A549 (cell line): ENCODE measurements around the gene METTL1. TPM values are rescaled to one million over a fixed set of nuclear protein-coding genes. Genes with fewer than 3 reads are reported as not detected.

Experiments used
- ATAC-seq, 2 experiments: fragments of 200-7000 bp in 1 of 2; fragments of >200 bp in 1 of 2; cut with Nextera tagmentation in 1 of 2; cut with Tn5 transposase in 1 of 2; 3 replicates each; pipeline versions ENCODE4 v1.8.0 to v1.9.1; 2018 to 2020; ENCODE audit warnings: mild to moderate bottlenecking in 1 of 2, moderate library complexity in 1 of 2
- CTCF ChIA-PET: fragments of 300-600 bp; sonication (Branson Sonifier 250); formaldehyde crosslinking; extraction: SDS; loops from one replicate; lab custom pipeline; 2021; ENCODE audit warnings: antibody characterized with exemption, inconsistent platforms; lab: Yijun Ruan, JAX
- POLR2A ChIA-PET: fragments of 350-600 bp; formaldehyde crosslinking; extraction: SDS; loops from one replicate; lab custom pipeline; 2021; ENCODE audit warnings: antibody characterized with exemption, inconsistent platforms; lab: Yijun Ruan, JAX
- DNase-seq, 2 experiments: peaks; one replicate each; pipeline versions ENCODE4 v3.0.0 to v3.0.0-alpha.2; 2011 to 2016; ENCODE audit warnings: low read depth in 1 of 2, low spot score in 1 of 2
- FAIRE-seq: peaks from 2 replicates; lab custom pipeline; 2011; peaks lifted over from hg19 to GRCh38; lab: Jason Lieb, UNC
- H3K27ac ChIP-seq, 2 experiments: fragments of >200 bp; sonication (Bioruptor Twin); formaldehyde crosslinking; 3 replicates each; pipeline ENCODE4 v1.5.1; 2016 to 2017
- H3K4me1 ChIP-seq: fragments of >200 bp; sonication (Bioruptor Twin); formaldehyde crosslinking; 3 replicates; pipeline ENCODE4 v1.6.1; 2016
- H3K4me2 ChIP-seq: fragments of >200 bp; sonication (Bioruptor Twin); formaldehyde crosslinking; 3 replicates; pipeline ENCODE4 v1.6.1; 2016
- H3K4me3 ChIP-seq: fragments of >200 bp; sonication (Bioruptor Twin); formaldehyde crosslinking; 3 replicates; pipeline ENCODE4 v1.5.1; 2016
- H3K9me3 ChIP-seq: fragments of >200 bp; sonication (Bioruptor Twin); formaldehyde crosslinking; 3 replicates; pipeline ENCODE4 v1.6.1; 2016
- BHLHE40 ChIP-seq: IDR thresholded peaks from 2 replicates; pipeline ENCODE4 v1.6.1; 2012; ENCODE audit warnings: low read depth, low read length, inconsistent platforms
- CEBPB ChIP-seq, 2 experiments: fragments of >200 bp in 1 of 2; sonication (Bioruptor Twin) in 1 of 2; formaldehyde crosslinking in 1 of 2; IDR thresholded peaks; 2 replicates each; pipeline ENCODE4 v1.6.1; 2012 to 2016
- CHD2 ChIP-seq: fragments of 150-350 bp; IDR thresholded peaks from 2 replicates; pipeline ENCODE4 v1.6.1; 2014; ENCODE audit warnings: low read length; ENCODE audit not compliant: partially characterized antibody
- EHF ChIP-seq: fragments of 250-450 bp; sonication (Bioruptor Pico); IDR thresholded peaks from 2 replicates; pipeline ENCODE4 v1.5.0; 2020; ENCODE audit warnings: mild to moderate bottlenecking
- ELK1 ChIP-seq: fragments of 150-350 bp; IDR thresholded peaks from 2 replicates; pipeline ENCODE4 v1.6.1; 2014; ENCODE audit warnings: low read depth, mild to moderate bottlenecking, low read length
- ESRRA ChIP-seq: fragments of 150-350 bp; IDR thresholded peaks from 2 replicates; pipeline ENCODE4 v1.6.1; 2014; ENCODE audit warnings: mild to moderate bottlenecking, low read length, borderline replicate concordance
- FOSL2 ChIP-seq, 2 experiments: fragments of 450-650 bp in 1 of 2; fragments of >200 bp in 1 of 2; sonication (Bioruptor Twin) in 1 of 2; formaldehyde crosslinking; IDR thresholded peaks; 2 replicates each; pipeline versions ENCODE4 v1.5.0 to v1.6.1; 2016 to 2020; ENCODE audit warnings: mild to moderate bottlenecking in 1 of 2, moderate library complexity in 1 of 2
- FOXS1 ChIP-seq: fragments of 250-450 bp; sonication (Bioruptor Pico); IDR thresholded peaks from 2 replicates; pipeline ENCODE4 v1.5.0; 2020; ENCODE audit warnings: mild to moderate bottlenecking, moderate library complexity
- GATA3 ChIP-seq: IDR thresholded peaks from 2 replicates; pipeline ENCODE4 v1.6.1; 2012; ENCODE audit warnings: borderline replicate concordance
- HDAC2 ChIP-seq: fragments of 200-600 bp; sonication (generic); IDR thresholded peaks from 2 replicates; pipeline ENCODE4 v1.6.1; 2016
- HOXB5 ChIP-seq: fragments of 250-450 bp; sonication (Bioruptor Pico); IDR thresholded peaks from 2 replicates; pipeline ENCODE4 v1.5.0; 2020; ENCODE audit warnings: mild to moderate bottlenecking, moderate library complexity
- JUN ChIP-seq, 2 experiments: fragments of >200 bp; sonication (Bioruptor Twin); formaldehyde crosslinking; IDR thresholded peaks; 2 replicates in 1 of 2; 3 replicates in 1 of 2; pipeline ENCODE4 v1.6.1; 2016 to 2017
- KDM1A ChIP-seq: fragments of 200-600 bp; sonication (generic); IDR thresholded peaks from 2 replicates; pipeline ENCODE4 v1.6.1; 2016; ENCODE audit warnings: low read depth, mild to moderate bottlenecking
- KDM5A ChIP-seq: fragments of 200-600 bp; sonication (generic); IDR thresholded peaks from 2 replicates; pipeline ENCODE4 v1.6.1; 2016; ENCODE audit warnings: antibody characterized with exemption, mild to moderate bottlenecking
- MAX ChIP-seq: IDR thresholded peaks from 2 replicates; pipeline ENCODE4 v1.6.1; 2012
- MYC ChIP-seq: IDR thresholded peaks from 2 replicates; pipeline ENCODE4 v1.6.1; 2012; ENCODE audit warnings: mild to moderate bottlenecking, inconsistent platforms, low read length, improper control_type of control experiment, borderline replicate concordance
- PHF8 ChIP-seq: fragments of 200-600 bp; sonication (generic); IDR thresholded peaks from 2 replicates; pipeline ENCODE4 v1.6.1; 2016; ENCODE audit warnings: low read depth, mild to moderate bottlenecking, antibody characterized with exemption, moderate library complexity, borderline replicate concordance
- POLR2A ChIP-seq: IDR thresholded peaks from 2 replicates; pipeline ENCODE4 v1.6.1; 2012; ENCODE audit warnings: mild to moderate bottlenecking, low read length
- RAD21 ChIP-seq, 2 experiments: fragments of >200 bp in 1 of 2; sonication (Bioruptor Twin) in 1 of 2; formaldehyde crosslinking in 1 of 2; IDR thresholded peaks in 1 of 2; conservative IDR thresholded peaks in 1 of 2; 2 replicates in 1 of 2; 3 replicates in 1 of 2; pipeline ENCODE4 v1.6.1; 2012 to 2018; ENCODE audit warnings: inconsistent platforms in 1 of 2
- RCOR1 ChIP-seq: fragments of 150-350 bp; IDR thresholded peaks from 2 replicates; pipeline ENCODE4 v1.6.1; 2014; ENCODE audit warnings: antibody characterized with exemption, low read length, low read depth
- SMC3 ChIP-seq: fragments of >200 bp; sonication (Bioruptor Twin); formaldehyde crosslinking; IDR thresholded peaks from 3 replicates; pipeline ENCODE4 v1.6.1; 2018; ENCODE audit warnings: inconsistent platforms
- SREBF2 ChIP-seq: fragments of 450-650 bp; IDR thresholded peaks from 2 replicates; pipeline ENCODE4 v1.6.1; 2014; ENCODE audit warnings: mild to moderate bottlenecking, moderate library complexity
- TFCP2L1 ChIP-seq: fragments of 250-450 bp; sonication (Bioruptor Pico); IDR thresholded peaks from 2 replicates; pipeline ENCODE4 v1.5.0; 2021; ENCODE audit warnings: mild to moderate bottlenecking
- TP53 ChIP-seq: fragments of 250-450 bp; sonication (Bioruptor Pico); IDR thresholded peaks from 2 replicates; pipeline ENCODE4 v1.5.0; 2021; ENCODE audit warnings: mild to moderate bottlenecking, moderate library complexity
- USF2 ChIP-seq: fragments of 450-650 bp; IDR thresholded peaks from 2 replicates; pipeline ENCODE4 v1.6.1; 2014; ENCODE audit warnings: antibody characterized with exemption
- ZC3H11A ChIP-seq: fragments of 450-650 bp; IDR thresholded peaks from 2 replicates; pipeline ENCODE4 v1.6.1; 2014; ENCODE audit warnings: antibody characterized with exemption, mild to moderate bottlenecking
- ZFP36 ChIP-seq: fragments of 450-650 bp; IDR thresholded peaks from 2 replicates; pipeline ENCODE4 v1.6.1; 2014; ENCODE audit warnings: borderline replicate concordance; ENCODE audit not compliant: partially characterized antibody
- ZNF302 ChIP-seq: fragments of 250-450 bp; sonication (Bioruptor Pico); IDR thresholded peaks from 2 replicates; pipeline ENCODE4 v1.9.0; 2021; ENCODE audit warnings: inconsistent platforms, mild to moderate bottlenecking, moderate library complexity
- ZSCAN20 ChIP-seq: fragments of 250-450 bp; sonication (Bioruptor Pico); IDR thresholded peaks from 2 replicates; pipeline ENCODE4 v1.8.0; 2022; ENCODE audit warnings: mild to moderate bottlenecking, moderate library complexity
- WGBS: methylation state at CpG from one replicate; pipeline ENCODE4 v1.1.6; 2017; ENCODE audit errors: missing lambda C conversion rate; 5-methylcytosine and 5-hydroxymethylcytosine counted together
- polyA plus RNA-seq, 4 experiments: library from polyadenylated mRNA; depleted of rRNA in 3 of 4; stranded (reverse); fragments of >200 nt; fragmentation: RNase III in 1 of 4; extraction: RNeasy Plus Mini Kit Qiagen cat#74134 plus additional on column Dnase treatment in 1 of 4; gene quantifications; 2 replicates in 3 of 4; 3 replicates in 1 of 4; pipeline ENCODE4 v1.2.3, GENCODE V29; 2011 to 2017
- TF ChIP-seq, protein P1 (sequence below): fragments of >200 bp; sonication (Bioruptor Twin); formaldehyde crosslinking; IDR thresholded peaks from 2 replicates; pipeline ENCODE4 v1.6.1; 2016
- TF ChIP-seq, protein P2 (sequence below): fragments of >200 bp; sonication (Bioruptor Twin); formaldehyde crosslinking; IDR thresholded peaks from 3 replicates; pipeline ENCODE4 v1.5.1; 2016

Gene METTL1
- polyA plus RNA-seq, 2 of the 4 experiments (the other 2 are of a cell fraction): 55.2 to 60.2 TPM

DNA sequence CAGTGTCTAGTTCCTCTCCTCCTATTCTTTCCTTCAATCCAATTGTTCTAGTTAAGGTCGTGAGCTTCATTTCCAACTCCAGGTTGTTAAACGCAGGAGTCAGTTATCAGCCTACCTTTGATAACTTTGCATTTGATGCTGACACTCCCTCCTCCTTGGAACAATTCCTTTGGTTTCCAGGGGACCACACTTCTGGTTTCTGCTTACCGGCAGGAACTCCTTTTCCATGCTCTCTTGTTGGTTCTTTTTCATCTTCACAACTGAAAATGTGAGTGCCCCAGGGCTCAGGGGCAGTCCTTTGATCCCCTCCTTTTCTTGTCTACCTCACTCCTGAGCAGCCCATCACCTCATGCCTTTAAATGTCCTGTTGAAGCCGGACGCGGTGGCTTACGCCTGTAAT lies 5.5 kb upstream of the METTL1 start:
- CTCF ChIA-PET: interaction anchor here (0.7 to 3.0 kb wide), 5 partner anchors 10 to 25 kb away, joined by 3 to 9 read pairs (median 3); no protein-coding TSS in a partner anchor

GRCh38 chr12:57776247-57776587 lies 4.3 kb upstream of the METTL1 start:
- 81% methylated on average over 2 of the region's 2 CpGs for WGBS
- FAIRE-seq (no peak), ATAC-seq (no peak), DNase-seq (no peak)
- H3K27ac ChIP-seq: no peak overlapping the region
- TF ChIP-seq TFCP2L1 (CRISPR knock-in tag) (no peak), ZFP36 (no peak), BHLHE40 (no peak), MYC (no peak), KDM5A (no peak), MAX (no peak), SMC3 (no peak), ESRRA (no peak), TP53 (CRISPR knock-in tag) (no peak), RAD21 (conservative IDR thresholded peaks at IDR 0.05 in 1 of 2, IDR thresholded peaks at IDR 0.05 in 1 of 2) (no peak), FOSL2 (IDR thresholded peaks at IDR 0.05) (no peak), FOSL2 (CRISPR knock-in tag; IDR thresholded peaks at IDR 0.05) (no peak), CHD2 (no peak)
- H3K4me2 ChIP-seq: no peak overlapping the region
- CTCF ChIA-PET: interaction anchor here (1.0 to 2.7 kb wide), 5 partner anchors 9 to 25 kb away, joined by 3 to 16 read pairs (median 5); no protein-coding TSS in a partner anchor
- H3K9me3 ChIP-seq: no peaks in the 10 kb centered on the region
- no peak overlapping the region for H3K4me3 ChIP-seq
- peaks cover 8% of the 10 kb centered on the region; the same call in 1 of the 3 replicates for H3K4me1 ChIP-seq
- POLR2A ChIA-PET: no interaction called here

More for the DNA sequence above, 5.5 kb upstream of the METTL1 start:
- FAIRE-seq: no peak
- H3K4me1 ChIP-seq: peaks cover 7% of the 10 kb centered on the region; the same call in 1 of the 3 replicates
- POLR2A ChIA-PET: no interaction called here
- no peak overlapping the region for H3K4me3 ChIP-seq
- ATAC-seq: no peak
- WGBS: 97% methylated on average over 7 of the region's 7 CpGs
- TF ChIP-seq EHF: no peak
- no peak for TF ChIP-seq ELK1
- no peak for TF ChIP-seq ZFP36
- no peak for TF ChIP-seq MAX
- no peak for TF ChIP-seq FOSL2 (IDR thresholded peaks at IDR 0.05)
- TF ChIP-seq FOSL2 (CRISPR knock-in tag; IDR thresholded peaks at IDR 0.05): no peak
- TF ChIP-seq, protein P1, sequence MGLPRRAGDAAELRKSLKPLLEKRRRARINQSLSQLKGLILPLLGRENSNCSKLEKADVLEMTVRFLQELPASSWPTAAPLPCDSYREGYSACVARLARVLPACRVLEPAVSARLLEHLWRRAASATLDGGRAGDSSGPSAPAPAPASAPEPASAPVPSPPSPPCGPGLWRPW: no peak
- TF ChIP-seq GATA3: no peak
- TF ChIP-seq JUN (IDR thresholded peaks at IDR 0.05): no peak
- TF ChIP-seq POLR2A: no peak
- TF ChIP-seq KDM5A: no peak
- TF ChIP-seq KDM1A: no peak
- no peak overlapping the region for H3K27ac ChIP-seq
- H3K9me3 ChIP-seq: no peaks in the 10 kb centered on the region
- DNase-seq: no peak
- H3K4me2 ChIP-seq: no peak overlapping the region

DNA sequence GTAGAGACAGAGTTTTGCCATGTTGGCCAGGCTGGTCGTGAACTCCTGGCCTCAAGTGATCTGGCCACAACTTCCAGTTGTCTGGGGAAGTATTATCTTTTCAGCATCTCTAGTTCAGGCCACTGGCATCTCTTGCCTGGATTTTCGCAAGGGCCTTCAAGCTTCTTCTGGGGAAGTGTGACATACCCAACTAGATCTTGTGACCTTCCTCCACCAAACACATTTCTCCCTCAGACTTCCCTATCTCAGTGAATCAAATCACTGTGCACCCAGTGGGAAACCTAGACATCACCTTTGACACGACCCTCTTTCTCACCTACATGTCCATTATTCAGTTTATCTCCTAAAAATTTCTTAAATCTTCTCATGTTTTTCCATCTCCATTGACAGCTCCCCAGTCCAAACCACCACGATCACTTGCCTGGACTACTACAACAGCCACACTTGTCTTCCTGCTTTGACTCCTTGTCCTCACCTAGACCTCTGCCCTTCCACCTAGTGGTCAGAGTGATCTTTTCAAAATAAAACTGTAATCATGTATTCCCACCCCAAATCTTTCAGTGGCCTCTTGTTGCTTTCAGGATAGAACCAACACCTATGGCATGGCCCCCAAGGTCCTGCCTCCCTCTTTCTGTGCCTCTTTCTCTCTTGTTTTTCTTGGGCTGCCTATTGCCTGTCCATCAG lies 3.8 kb upstream of the METTL1 start:
- no peak for ATAC-seq
- Histone ChIP-seq H3K27ac (no peak overlapping the region), H3K9me3 (no peaks in the 10 kb centered on the region), H3K4me2 (no peak overlapping the region), H3K4me3 (no peak overlapping the region), H3K4me1 (peaks cover 13% of the 10 kb centered on the region; the same call in 1 of the 3 replicates)
- DNase-seq: peak in 1 of 2 experiments; percentile 33
- ChIA-PET CTCF (interaction anchor here (0.6 to 3.2 kb wide), 9 partner anchors 8 to 143 kb away, joined by 3 to 16 read pairs (median 3); partner anchors contain the start of genes B4GALNT1 and TSFM), POLR2A (no interaction called here)
- no peak for FAIRE-seq
- WGBS: 82% methylated on average over 4 of the region's 4 CpGs
- no peak for TF ChIP-seq CEBPB (IDR thresholded peaks at IDR 0.05)
- TF ChIP-seq RCOR1: no peak
- TF ChIP-seq GATA3: no peak
- no peak for TF ChIP-seq HDAC2
- TF ChIP-seq HOXB5 (CRISPR knock-in tag): no peak
- no peak for TF ChIP-seq ZSCAN20 (CRISPR knock-in tag)
- TF ChIP-seq ZNF302 (CRISPR knock-in tag): no peak
- TF ChIP-seq, protein P2, sequence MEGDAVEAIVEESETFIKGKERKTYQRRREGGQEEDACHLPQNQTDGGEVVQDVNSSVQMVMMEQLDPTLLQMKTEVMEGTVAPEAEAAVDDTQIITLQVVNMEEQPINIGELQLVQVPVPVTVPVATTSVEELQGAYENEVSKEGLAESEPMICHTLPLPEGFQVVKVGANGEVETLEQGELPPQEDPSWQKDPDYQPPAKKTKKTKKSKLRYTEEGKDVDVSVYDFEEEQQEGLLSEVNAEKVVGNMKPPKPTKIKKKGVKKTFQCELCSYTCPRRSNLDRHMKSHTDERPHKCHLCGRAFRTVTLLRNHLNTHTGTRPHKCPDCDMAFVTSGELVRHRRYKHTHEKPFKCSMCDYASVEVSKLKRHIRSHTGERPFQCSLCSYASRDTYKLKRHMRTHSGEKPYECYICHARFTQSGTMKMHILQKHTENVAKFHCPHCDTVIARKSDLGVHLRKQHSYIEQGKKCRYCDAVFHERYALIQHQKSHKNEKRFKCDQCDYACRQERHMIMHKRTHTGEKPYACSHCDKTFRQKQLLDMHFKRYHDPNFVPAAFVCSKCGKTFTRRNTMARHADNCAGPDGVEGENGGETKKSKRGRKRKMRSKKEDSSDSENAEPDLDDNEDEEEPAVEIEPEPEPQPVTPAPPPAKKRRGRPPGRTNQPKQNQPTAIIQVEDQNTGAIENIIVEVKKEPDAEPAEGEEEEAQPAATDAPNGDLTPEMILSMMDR: no peak
- TF ChIP-seq MYC: no peak
- TF ChIP-seq PHF8: no peak
- TF ChIP-seq SREBF2: no peak
- no peak for TF ChIP-seq FOXS1 (CRISPR knock-in tag)
- no peak for TF ChIP-seq TP53 (CRISPR knock-in tag)
- TF ChIP-seq ZC3H11A: no peak
- TF ChIP-seq USF2: no peak
